Endothelial cell of umbilical vein (primary cell): ENCODE results near the gene EIF2AK2. TPM values are rescaled to one million over a fixed set of nuclear protein-coding genes. Genes with fewer than 3 reads are reported as not detected.
A peak's percentile ranks its signal among the peaks of the same experiment; 100 is the strongest.

Experiments used
- BruUV-seq: library from RNA; stranded (reverse); fragments of 400-500 nt; replicated peaks from 2 replicates; lab custom pipeline; 2021; lab: Mats Ljungman, UMichigan
- CTCF ChIA-PET: fragments of 300-600, 350-600 bp; sonication (Branson Sonifier 250); formaldehyde crosslinking; loops from one replicate; lab custom pipeline; 2021; ENCODE audit warnings: antibody characterized with exemption, inconsistent platforms; lab: Charles Lee
- POLR2A ChIA-PET: fragments of 300-600, 350-600 bp; sonication (Branson Sonifier 250); formaldehyde crosslinking; loops from one replicate; lab custom pipeline; 2021; ENCODE audit warnings: antibody characterized with exemption, inconsistent platforms; lab: Charles Lee
- DNase-seq: peaks from one replicate; pipeline ENCODE4 v3.0.0-alpha.2; 2011; ENCODE audit warnings: low read depth, low spot score
- FAIRE-seq: peaks from 2 replicates; lab custom pipeline; 2011; peaks lifted over from hg19 to GRCh38; lab: Jason Lieb, UNC
- H2AFZ ChIP-seq: 2 replicates; pipeline ENCODE4 v1.6.0; 2012; ENCODE audit warnings: low read depth, low read length, control low read depth, inconsistent platforms
- H3K27ac ChIP-seq: 2 replicates; pipeline ENCODE4 v1.5.1; 2011; ENCODE audit warnings: low read depth, mild to moderate bottlenecking, control low read depth, low read length, moderate library complexity; ENCODE audit not compliant: insufficient read depth
- H3K27me3 ChIP-seq, 2 experiments: 2 replicates each; pipeline versions ENCODE4 v1.6.0 to v1.6.1; 2011; ENCODE audit warnings: low read length in 2 of 2, mixed read lengths in 1 of 2; ENCODE audit not compliant: control insufficient read depth in 2 of 2, insufficient read depth in 2 of 2
- H3K36me3 ChIP-seq, 2 experiments: 2 replicates in 1 of 2; 3 replicates in 1 of 2; pipeline ENCODE4 v1.5.1; 2011; ENCODE audit warnings: low read length in 2 of 2, mild to moderate bottlenecking in 1 of 2, moderate library complexity in 1 of 2; ENCODE audit not compliant: control insufficient read depth in 2 of 2, insufficient read depth in 2 of 2; ENCODE audit errors: extremely low read depth in 1 of 2
- H3K4me1 ChIP-seq: 3 replicates; pipeline ENCODE4 v1.5.1; 2011; ENCODE audit warnings: mild to moderate bottlenecking, low read length; ENCODE audit not compliant: control insufficient read depth, insufficient read depth; ENCODE audit errors: extremely low read depth
- H3K4me2 ChIP-seq: 2 replicates; pipeline ENCODE4 v1.6.1; 2011; ENCODE audit warnings: low read length, control low read depth, mixed read lengths; ENCODE audit not compliant: insufficient read depth
- H3K4me3 ChIP-seq, 3 experiments: fragments of 200-600 bp in 1 of 3; sonication (generic), shearing (Covaris generic) in 1 of 3; replicated peaks in 1 of 3; 2 replicates each; pipeline ENCODE4 v1.5.1; 2011 to 2016; ENCODE audit warnings: control low read depth in 3 of 3, low read length in 3 of 3, mild to moderate bottlenecking in 2 of 3, inconsistent platforms in 1 of 3, low read depth in 1 of 3, moderate library complexity in 1 of 3; ENCODE audit not compliant: insufficient read depth in 1 of 3
- H3K79me2 ChIP-seq: 2 replicates; pipeline ENCODE4 v1.6.0; 2012; ENCODE audit warnings: low read length, inconsistent platforms; ENCODE audit not compliant: control insufficient read depth, insufficient read depth
- H3K9ac ChIP-seq: replicated peaks from 2 replicates; pipeline ENCODE3; 2011; ENCODE audit warnings: low read length, control low read depth; ENCODE audit not compliant: insufficient read depth; ENCODE audit errors: extremely low read depth
- H3K9me1 ChIP-seq: replicated peaks from 3 replicates; pipeline ENCODE4 v1.6.0; 2011; ENCODE audit warnings: mild to moderate bottlenecking, low read length; ENCODE audit not compliant: control insufficient read depth, insufficient read depth; ENCODE audit errors: extremely low read depth
- H3K9me3 ChIP-seq: replicated peaks from 2 replicates; pipeline ENCODE4 v1.5.1; 2012; ENCODE audit warnings: low read length, inconsistent platforms; ENCODE audit not compliant: control insufficient read depth, insufficient read depth
- H4K20me1 ChIP-seq: replicated peaks from 2 replicates; pipeline ENCODE3; 2011; ENCODE audit warnings: mild to moderate bottlenecking, low read length; ENCODE audit not compliant: control insufficient read depth, insufficient read depth; ENCODE audit errors: extremely low read depth
- CTCF ChIP-seq, 2 donors: IDR thresholded peaks; 1 replicate in 1 of 2; 2 replicates in 1 of 2; pipeline ENCODE4 v1.5.1; 2011; ENCODE audit warnings: low read length in 2 of 2, mild to moderate bottlenecking in 2 of 2, moderate library complexity in 2 of 2, control low read depth in 1 of 2, inconsistent platforms in 1 of 2, low read depth in 1 of 2; ENCODE audit not compliant: insufficient read depth in 1 of 2; ENCODE audit errors: extremely low read depth in 1 of 2
- EZH2 ChIP-seq: IDR thresholded peaks from 2 replicates; pipeline ENCODE4 v1.6.1; 2012; ENCODE audit warnings: borderline replicate concordance, low read depth, mild to moderate bottlenecking, moderate library complexity, low read length, inconsistent platforms; ENCODE audit not compliant: severe bottlenecking
- FOS ChIP-seq: IDR thresholded peaks from 2 replicates; pipeline ENCODE4 v1.6.1; 2011; ENCODE audit warnings: mild to moderate bottlenecking, low read length, moderate library complexity, borderline replicate concordance; ENCODE audit not compliant: insufficient read depth
- GATA2 ChIP-seq: IDR thresholded peaks from 2 replicates; pipeline ENCODE4 v1.7.0; 2011; ENCODE audit warnings: low read depth, mild to moderate bottlenecking, moderate library complexity, mixed read lengths, low read length; ENCODE audit not compliant: insufficient read length, insufficient read depth
- JUN ChIP-seq: IDR thresholded peaks from 2 replicates; pipeline ENCODE4 v1.6.1; 2011; ENCODE audit warnings: borderline replicate concordance, low read depth; ENCODE audit not compliant: insufficient read length, insufficient read depth
- MYC ChIP-seq: IDR thresholded peaks from one replicate; pipeline ENCODE4 v1.6.1; 2011; ENCODE audit warnings: mild to moderate bottlenecking, low read depth, low read length
- POLR2A ChIP-seq: IDR thresholded peaks from 2 replicates; pipeline ENCODE4 v1.6.1; 2012; ENCODE audit warnings: low read depth, mild to moderate bottlenecking, control low read depth, low read length
- POLR2AphosphoS5 ChIP-seq: IDR thresholded peaks from 2 replicates; pipeline ENCODE4 v1.6.1; 2012; ENCODE audit warnings: low read depth, mild to moderate bottlenecking, control low read depth, low read length, moderate library complexity; ENCODE audit not compliant: insufficient read depth
- dilution Hi-C: fragments of 300-500 bp; cut with MboI; formaldehyde crosslinking; loops from one replicate; pipeline ENCODE4 v1.15.0; 2019; ENCODE audit warnings: low sequenced_read_pairs; ENCODE audit not compliant: extremely low pct_ligation_motif_present
- intact Hi-C: fragments of 100-400 bp; cut with micrococcal nuclease; formaldehyde crosslinking; loops from one replicate; pipeline ENCODE4 v1.10.0; 2022
- polyA plus RNA-seq, 4 experiments: library from polyadenylated mRNA; depleted of rRNA in 3 of 4; stranded (reverse) in 3 of 4; unstranded in 1 of 4; fragments of >200 nt; gene quantifications; 2 replicates each; pipeline versions ENCODE4 v1.2.1 to v1.2.3, GENCODE V29; 2011 to 2012; ENCODE audit warnings: missing spikeins in 1 of 4
- total RNA-seq: library from RNA; stranded (reverse); gene quantifications from 2 replicates; pipeline ENCODE4 v1.2.3, GENCODE V29; 2021

The EIF2AK2 gene
- total and polyA plus RNA-seq, 2 donors (not counting 3 experiments of a cell fraction or from before 2014, with no cell fraction given), result 8.0 to 41.1 TPM

- Histone ChIP-seq H3K36me3 (peaks cover 5 to 8% of the 10 kb centered on the region in 2 experiments), H2AFZ (no peak overlapping the region), H3K27me3 (no peaks in the 10 kb centered on the region), H3K4me2 (no peak overlapping the region), H4K20me1 (no peaks in the 10 kb centered on the region), H3K79me2 (no peaks in the 10 kb centered on the region), H3K9me1 (no peaks in the 10 kb centered on the region), H3K9me3 (no peaks in the 10 kb centered on the region), H3K4me3 (no peak overlapping the region), H3K4me1 (peaks cover 15% of the 10 kb centered on the region), H3K9ac (no peak overlapping the region), H3K27ac (no peak overlapping the region)
- TSS peak; percentile 2 for BruUV-seq
- ChIA-PET POLR2A (interaction anchor here (0.6 kb wide), 1 partner anchor 143 kb away, joined by 4 read pairs; no protein-coding TSS in a partner anchor), CTCF (interaction anchor here (1.1 kb wide), 1 partner anchor 28 kb away, joined by 3 read pairs; no protein-coding TSS in a partner anchor)
- FAIRE-seq, result no peak
- intact Hi-C loops (no loop called here), dilution Hi-C loops (no loop called here)
- no peak for DNase-seq
- TF ChIP-seq POLR2AphosphoS5, result no peak
- no peak for TF ChIP-seq JUN
- TF ChIP-seq FOS, result no peak
Observed at GRCh38 chr2:37105150-37105549, 51.6 kb downstream of the EIF2AK2 start.

- no peaks in the 10 kb centered on the region for H3K79me2 ChIP-seq
- dilution Hi-C loops (no loop called here), intact Hi-C loops (no loop called here)
- peak overlapping the region; percentile 32 for H3K27ac ChIP-seq
- ChIA-PET CTCF (interaction anchor here (1.1 kb wide), 1 partner anchor 773 kb away, joined by 3 read pairs; no protein-coding TSS in a partner anchor), POLR2A (no interaction called here)
- H3K27me3 ChIP-seq, result no peaks in the 10 kb centered on the region
- H3K36me3 ChIP-seq, result peaks cover 5 to 8% of the 10 kb centered on the region in 2 experiments
- H4K20me1 ChIP-seq, result no peaks in the 10 kb centered on the region
- FAIRE-seq (peak; percentile 4), DNase-seq (no peak)
- H2AFZ ChIP-seq, result no peak overlapping the region
- no peak overlapping the region for H3K4me3 ChIP-seq
- H3K4me1 ChIP-seq, result peaks cover 15% of the 10 kb centered on the region
- no peak overlapping the region for H3K4me2 ChIP-seq
- H3K9me3 ChIP-seq, result no peaks in the 10 kb centered on the region
- no peak overlapping the region for H3K9ac ChIP-seq
- H3K9me1 ChIP-seq, result no peaks in the 10 kb centered on the region
- BruUV-seq, result no TSS peak
- TF ChIP-seq POLR2AphosphoS5 (no peak), GATA2 (no peak), CTCF (IDR thresholded peaks at IDR 0.05; ENCODE audit: extremely low read depth in 1 of 2, insufficient read depth in 1 of 2, low read depth in 1 of 2, low read length in 2 of 2) (no peak), MYC (no peak), JUN (no peak), FOS (no peak), POLR2A (no peak), EZH2 (no peak)
Observed at GRCh38 chr2:37104178-37104577, 52.6 kb downstream of the EIF2AK2 start.
